SHP77 (cell line): ENCODE measurements around the gene FTCD.
"Not testable (repeated sequence)": the region's sequence is repeated elsewhere in the genome, so short reads cannot be mapped to it uniquely, and the experiment has no call there.

ENCODE experiments used
- DNase-seq, 2 experiments: peaks; one replicate each; lab custom pipeline; 2025; lab: John Stamatoyannopoulos, UW

The FTCD gene, protein sequence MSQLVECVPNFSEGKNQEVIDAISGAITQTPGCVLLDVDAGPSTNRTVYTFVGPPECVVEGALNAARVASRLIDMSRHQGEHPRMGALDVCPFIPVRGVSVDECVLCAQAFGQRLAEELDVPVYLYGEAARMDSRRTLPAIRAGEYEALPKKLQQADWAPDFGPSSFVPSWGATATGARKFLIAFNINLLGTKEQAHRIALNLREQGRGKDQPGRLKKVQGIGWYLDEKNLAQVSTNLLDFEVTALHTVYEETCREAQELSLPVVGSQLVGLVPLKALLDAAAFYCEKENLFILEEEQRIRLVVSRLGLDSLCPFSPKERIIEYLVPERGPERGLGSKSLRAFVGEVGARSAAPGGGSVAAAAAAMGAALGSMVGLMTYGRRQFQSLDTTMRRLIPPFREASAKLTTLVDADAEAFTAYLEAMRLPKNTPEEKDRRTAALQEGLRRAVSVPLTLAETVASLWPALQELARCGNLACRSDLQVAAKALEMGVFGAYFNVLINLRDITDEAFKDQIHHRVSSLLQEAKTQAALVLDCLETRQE

DNA sequence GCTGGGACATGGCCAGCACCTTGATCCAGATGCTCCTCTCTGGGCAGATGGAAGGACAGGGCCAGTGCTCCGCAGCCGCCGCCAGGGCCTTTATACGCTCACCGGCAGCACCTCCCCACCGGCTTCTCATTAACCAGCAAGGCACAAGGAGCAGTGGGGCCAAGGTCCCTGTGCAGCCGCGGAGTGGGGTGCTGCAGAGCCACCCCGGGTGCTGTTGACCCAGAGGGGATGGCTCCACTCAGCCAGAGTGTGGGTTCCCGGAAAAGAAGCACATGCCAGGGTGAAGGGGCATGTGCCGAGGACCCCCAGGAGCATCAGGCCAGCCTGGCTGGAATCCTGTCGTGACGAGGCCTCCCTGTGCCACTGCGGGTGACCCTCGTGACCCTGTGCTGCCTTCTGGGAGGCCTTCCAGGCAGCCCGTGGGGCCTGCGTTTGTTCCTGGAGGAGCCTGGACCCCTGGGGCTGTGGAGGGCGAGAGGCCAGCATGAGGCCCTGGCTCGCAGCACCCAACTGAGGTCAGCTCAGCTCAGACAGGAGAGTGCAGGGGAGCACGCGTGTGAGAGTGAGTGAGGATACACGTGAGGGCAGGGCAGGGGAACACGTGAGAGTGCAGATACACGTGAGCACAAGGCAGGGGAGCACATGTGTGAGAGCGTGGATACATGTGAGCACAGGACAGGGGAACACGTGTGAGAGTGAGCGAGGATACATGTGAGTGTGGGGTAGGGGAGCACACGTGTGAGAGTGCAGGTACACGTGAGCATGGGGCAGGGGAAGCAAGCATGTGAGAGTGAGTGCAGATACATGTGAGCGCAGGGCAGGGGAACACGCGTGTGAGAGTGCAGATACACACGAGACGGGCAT, at the start of gene FTCD:
TSS of gene FTCD (minus strand) at position 66 of the 864 bp plus-strand sequence. CDS start at position 10, 56 bp downstream.
- DNase-seq: no peak

DNA sequence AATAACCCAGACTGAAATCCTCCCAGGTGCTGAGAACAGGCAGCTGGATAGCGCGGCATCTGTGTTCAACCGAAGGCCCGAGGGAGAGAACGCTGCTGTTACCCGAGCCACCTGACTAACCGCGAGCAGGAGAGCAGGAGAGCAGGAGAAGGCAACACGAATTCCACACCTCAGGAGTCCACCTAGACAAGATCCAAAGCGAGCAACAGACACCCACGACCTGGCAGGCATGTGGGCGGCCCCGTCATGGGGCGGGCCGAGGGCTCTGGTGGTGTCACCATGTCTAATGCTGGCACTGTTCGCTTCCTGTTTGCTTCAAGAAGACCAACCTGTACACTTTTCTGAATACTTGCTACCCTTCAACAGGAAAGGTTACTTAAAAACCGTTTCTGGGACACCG, 49.8 kb upstream of the FTCD start:
- DNase-seq: no peak

DNA sequence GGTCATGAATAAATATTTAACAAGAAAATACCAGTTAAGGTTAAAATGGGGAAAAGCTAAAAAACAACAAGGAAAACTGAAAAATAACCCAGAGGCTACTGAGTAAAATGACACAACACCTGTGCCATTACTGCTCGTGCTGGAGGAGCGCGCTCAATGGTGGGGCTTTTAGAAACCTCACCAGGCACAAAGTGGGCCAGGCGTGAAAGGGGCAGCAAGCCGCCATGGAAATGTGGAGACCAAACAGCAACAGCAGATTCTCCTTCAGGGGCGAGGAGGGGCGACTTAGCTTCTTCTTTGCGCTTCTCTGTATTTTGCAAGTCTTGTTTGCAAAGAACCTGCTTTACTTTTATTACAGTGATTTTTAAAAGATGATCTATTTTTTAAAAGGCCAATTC, 47.8 kb upstream of the FTCD start:
- DNase-seq: no peak

DNA sequence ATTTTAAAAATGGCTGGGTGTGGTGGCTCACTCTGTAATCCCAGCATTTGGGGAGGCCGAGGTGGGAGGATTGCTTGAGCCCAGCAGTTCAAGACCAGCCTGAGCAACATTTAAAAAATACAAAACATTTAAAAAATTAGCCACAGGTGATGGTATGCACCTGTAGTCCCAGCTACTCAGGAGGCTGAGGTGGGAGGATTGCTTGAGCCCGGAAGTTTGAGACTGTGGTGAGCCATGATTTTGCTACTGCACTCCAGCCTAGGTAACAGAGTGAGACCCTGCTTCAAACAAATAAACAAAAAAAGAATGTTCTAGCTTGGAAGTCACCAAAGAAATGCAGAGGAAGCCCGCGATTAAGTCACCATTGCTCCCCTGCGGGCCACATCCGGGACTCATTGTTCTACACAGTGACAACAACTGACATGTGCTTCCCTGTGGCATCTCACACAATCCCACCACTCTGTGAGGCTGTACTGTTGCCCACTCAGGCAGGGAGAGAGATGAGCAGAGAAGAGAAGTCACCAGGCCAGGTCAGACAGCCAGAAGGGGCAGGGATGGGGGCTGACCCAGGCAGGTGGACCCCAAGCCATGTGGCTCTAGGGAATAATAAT, 47.3 kb upstream of the FTCD start:
- no peak for DNase-seq

DNA sequence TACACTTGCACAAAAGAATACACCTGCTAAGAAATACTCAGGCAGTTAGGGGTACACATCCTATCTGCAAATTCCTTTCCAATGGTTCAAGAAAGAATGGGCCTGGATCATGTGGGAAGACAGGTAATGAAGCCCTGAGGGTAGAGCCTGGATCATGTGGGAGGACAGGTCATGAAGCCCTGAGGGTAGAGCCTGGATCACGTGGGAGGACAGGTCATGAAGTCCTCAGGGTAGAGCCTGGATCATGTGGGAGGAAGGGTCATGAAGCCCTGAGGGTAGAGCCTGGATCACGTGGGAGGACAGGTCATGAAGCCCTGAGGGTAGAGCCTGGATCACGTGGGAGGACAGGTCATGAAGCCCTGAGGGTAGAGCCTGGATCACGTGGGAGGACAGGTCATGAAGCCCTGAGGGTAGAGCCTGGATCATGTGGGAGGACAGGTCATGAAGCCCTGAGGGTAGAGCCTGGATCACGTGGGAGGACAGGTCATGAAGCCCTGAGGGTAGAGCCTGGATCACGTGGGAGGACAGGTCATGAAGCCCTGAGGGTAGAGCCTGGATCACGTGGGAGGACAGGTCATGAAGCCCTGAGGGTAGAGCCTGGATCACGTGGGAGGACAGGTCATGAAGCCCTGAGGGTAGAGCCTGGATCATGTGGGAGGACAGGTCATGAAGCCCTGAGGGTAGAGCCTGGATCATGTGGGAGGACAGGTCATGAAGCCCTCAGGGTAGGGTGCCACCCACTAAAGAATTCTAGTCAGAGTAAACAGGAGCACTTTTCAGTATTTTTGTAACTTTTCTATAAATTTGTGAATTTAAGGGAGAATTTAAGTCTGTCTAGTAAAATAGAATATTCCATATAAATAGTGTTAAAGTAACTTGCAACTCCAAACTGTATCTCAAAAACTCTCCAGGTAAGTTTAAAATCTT, 45.8 kb upstream of the FTCD start:
- not testable (repeated sequence) for DNase-seq

DNA sequence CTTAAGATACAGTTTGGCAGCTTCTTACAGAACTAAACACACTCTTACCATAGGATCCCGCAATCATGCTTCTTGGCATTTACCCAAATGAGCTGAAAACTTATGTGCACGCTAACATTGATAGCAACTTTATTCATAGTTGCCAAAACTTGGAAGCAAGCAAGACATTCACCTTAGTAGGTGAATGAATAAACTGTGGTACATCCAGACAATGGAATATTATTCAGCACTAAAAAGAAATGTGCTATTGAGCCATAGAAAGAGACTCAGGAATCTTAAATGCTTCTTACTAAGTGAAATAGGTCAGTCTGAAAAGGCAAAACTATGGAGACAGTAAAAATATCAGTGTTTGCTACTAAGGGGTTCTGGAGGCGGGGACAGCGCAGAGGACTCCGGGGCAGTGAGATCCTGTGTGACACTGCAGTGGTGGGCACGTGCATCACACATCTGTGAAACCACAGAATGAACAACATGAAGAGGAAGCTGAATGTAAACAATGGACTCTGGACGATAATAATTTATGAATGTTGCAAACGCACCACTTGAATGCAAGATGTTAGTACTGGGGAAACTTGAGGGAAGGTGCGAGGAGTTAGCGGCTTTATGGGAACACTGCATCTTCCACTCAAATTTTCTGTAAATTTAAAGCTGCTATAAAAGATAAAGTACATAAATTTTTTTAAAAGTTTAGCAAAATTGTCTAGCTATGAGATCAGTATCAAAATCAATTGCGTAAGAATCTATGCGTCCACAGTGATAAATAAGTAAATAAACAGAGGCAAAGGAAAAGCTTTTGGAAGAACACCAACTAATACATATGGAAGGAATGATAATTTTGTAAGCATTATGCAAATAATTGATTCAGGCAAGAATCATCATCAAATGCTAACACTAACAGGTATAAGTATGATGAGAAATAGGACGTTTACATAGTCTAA, 44.3 kb upstream of the FTCD start:
- DNase-seq: no peak

DNA sequence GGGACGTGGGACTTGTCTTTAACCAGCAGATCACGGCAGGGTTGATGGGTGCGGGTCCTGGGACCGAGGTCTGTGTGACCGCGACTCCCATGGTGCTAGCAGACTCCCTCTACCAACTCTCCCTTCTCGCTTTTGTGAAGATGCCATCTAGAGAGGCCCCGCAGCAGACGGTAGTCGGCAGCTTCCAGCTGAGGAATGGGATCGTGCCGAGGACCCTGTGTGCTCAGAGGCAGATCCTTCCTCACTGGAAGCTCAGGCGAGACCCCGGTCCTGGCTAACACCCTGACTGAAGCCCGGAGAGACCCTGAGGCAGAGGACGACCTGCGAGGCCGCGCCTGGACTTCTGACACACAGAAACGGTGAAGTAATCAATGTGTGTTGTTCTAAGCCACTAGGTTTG, 41.4 kb upstream of the FTCD start:
- no peak for DNase-seq

DNA sequence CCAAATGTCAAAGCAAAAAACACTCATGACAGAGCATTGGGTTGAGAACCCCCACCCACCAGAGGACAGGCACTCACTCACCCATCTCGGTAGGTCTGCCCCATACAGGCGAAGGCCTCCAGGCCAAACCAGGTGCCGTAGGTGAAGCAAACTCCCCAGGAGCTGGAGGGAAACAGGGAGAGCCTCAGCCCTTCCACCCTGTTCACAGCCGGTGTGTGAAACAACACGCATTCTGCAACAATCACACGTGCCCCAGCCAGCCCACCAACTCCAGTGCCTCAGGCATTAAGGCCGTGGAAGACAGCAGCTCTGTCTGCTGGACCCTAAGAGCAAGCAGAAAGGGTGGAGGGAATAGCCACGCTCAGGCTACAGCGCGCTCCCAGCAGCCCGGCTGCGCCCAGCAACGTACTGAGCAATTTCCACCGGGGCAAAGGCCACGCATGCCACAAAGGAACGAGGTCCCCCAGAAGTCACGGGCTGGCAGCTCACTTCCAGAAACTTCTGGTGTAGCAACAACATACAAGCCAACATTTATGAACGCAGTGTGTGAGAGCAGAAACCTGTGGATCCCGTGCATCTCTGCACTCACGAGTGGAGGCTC, 40.3 kb upstream of the FTCD start:
- DNase-seq: no peak

DNA sequence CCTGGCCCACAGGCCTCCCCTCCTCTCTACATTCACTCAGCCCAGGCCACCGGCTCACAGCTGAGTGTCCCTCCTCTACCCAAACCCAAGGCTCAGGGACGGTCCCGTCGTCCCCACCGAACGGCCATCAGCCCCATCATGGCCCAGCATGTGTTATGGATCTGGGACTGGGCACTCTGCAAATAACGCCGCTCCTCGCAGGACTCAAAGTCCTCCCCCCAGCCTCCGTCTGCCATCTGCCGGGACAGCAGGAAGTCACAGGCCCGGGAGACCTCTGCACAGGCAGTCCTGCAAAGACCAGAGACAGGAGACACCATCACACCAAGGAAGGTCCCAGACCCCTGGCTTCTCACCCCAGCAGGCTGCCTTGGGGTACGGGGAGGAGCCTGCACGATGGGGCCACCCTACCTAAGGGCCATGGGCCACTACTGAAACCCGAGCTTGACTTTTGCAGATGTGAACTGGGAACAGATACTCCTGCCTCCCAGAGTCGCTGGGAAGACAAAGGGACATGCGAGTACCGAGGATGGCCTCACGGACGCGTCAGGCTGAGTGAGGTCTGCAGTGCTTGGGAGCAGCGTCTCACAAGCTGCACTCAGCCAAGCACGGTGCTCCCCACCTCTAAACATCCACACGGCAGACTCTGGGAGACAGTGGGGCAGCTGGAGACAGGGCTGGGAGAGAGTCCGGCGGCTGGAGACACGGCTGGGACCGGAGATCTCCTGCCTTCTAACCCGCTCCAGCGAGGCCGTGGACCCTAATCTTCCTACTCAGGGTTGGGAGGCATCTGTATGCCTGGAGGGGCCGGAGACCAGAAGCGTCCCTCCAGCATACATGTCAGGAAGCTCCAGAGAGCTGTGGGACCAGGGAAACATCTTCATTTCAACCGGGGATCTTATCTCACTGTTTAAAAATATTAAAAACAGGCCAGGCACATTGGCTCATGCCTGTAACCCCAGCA, 39.3 kb upstream of the FTCD start:
- DNase-seq: no peak

DNA sequence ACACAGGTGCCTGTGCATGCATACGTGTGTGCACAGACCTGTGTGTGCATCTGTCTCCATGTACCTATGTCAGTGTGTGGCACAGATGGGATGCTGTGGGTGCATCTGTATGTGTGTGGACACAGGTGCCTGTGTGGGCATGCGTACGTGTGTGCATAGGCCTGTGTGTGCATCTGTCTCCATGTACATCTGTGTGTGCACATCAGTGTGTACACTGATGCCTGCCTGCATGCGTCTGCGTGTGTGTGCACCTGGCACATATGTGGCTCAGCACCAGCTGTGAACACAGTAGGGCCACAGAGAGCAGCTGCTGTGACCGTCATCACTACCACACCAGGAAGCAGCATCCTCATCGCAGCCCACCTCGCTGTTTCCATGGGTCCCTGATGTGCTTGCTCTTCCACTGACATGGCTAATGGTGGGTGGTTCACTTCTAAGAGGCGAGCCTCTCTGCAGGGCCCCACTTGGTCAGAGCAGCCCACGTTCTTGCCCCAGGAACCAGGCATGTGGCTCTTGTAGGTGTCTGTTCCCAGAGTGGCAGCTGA, 38.5 kb upstream of the FTCD start:
- DNase-seq: no peak

DNA sequence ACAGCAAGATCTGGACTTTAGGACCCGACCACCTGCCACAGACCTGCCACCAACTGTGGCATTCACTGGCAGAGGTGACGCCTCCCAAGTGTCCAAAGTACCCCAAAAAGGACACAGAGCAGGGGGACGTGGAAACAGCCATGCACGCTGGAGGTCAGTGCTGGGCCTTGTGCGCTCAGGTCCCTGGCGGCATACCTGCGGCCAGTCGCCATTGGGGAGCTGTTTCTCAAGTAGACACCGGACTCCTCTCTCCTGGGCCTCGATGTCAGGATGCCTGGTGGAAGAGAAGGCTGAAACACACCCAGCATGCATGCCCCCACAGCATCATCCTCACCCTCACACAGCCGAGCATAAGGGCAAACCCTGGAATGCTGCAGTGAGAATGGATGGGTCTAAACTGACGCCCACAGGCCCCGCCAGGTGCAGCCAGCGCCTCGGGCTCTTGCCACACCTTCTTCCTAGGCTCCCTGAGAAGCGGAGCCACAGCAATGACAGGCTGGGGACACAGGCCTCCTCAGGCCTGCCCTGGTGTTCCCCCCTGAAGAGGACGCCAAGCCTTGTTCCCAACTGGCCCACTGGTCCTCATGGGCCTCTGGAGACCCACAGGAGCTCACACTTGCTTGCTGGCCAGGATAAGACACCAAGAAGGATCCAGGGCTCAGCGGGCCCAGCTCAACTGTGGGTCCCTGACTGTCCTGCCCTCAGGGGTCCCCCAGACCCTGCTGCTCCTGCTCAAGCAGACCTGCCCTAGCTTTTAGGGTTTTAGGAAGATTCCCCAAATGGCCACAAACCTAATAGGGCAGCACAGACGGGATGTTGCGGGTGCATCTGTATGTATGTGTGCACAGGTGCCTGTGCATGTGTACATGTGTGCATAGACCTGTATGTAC, 36.6 kb upstream of the FTCD start:
- DNase-seq: no peak

DNA sequence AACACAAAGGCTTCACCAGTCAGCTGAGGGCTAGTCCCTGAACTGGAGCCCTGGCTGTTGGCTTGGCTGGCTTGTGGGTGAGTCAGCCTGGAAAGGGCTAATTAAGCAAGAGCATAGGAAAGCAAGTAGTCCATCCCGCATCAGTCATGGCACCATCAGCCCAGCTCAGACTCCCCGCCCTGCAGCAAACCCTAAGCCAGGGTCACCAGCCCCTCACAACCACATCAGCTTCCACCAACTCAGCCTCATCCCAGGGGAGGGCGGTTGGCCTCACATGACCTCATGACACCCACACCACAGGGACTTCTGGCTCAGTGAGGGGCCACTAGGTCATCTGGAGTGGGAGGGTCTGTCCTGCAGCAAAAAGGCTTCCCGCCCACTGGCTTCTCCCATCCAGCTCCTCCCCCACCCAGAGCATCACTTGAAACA, 35.9 kb upstream of the FTCD start:
- no peak for DNase-seq

DNA sequence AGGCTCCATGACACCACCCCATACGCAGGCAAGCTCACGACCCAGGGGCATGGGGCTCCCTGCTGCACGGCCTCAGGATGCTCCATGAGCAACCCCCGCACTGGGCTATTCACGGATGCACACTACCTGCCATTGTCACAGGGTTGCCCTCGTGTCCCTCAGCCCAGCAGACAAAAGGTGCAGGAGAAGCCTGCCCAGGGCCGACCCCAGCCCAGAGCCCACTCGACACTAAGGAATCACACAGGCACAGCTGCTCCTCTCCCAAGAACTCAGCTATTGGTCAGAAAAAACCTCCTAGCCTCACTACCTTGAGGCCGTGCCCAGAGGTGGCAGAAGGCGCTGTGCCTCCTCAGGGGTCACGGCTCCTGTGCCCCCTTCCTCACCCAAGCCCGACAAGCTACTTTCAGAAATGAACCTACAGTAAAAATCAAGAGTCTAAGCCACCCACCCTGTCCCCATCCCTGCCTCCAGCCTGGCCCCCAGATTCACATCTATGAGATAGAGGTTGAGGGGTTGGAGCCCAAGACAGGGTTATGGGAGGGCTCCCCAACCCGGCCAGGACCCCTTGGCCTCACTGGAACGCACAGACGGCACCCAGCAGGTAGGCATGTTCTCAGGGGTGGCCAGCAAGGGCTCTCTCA, 35.2 kb upstream of the FTCD start:
- DNase-seq: no peak

DNA sequence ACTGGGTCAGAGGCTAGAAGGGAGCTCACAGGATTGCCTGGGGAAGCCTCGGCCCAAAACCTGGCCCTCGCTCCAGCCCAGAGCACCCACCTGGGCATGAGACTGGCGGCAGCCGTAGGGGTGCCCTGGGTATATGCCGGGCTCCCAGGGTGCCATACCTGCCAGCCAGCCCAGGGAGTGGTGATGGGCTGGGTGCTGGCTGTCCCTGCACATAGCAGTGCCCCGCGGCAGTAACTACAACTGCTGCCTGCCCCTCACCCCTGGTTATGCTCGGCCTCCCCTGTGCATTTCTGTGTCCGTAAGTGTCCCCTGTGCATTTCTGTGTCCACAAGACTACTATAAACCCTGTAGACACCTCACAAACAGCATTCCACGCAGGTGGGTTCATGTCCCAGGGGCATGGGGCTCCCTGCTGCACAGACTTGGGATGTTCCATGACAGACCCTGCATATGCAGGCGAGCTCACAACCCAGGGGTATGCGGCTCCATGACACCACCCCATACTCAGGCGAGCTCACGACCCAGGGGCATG, 34.6 kb upstream of the FTCD start:
- DNase-seq: no peak

DNA sequence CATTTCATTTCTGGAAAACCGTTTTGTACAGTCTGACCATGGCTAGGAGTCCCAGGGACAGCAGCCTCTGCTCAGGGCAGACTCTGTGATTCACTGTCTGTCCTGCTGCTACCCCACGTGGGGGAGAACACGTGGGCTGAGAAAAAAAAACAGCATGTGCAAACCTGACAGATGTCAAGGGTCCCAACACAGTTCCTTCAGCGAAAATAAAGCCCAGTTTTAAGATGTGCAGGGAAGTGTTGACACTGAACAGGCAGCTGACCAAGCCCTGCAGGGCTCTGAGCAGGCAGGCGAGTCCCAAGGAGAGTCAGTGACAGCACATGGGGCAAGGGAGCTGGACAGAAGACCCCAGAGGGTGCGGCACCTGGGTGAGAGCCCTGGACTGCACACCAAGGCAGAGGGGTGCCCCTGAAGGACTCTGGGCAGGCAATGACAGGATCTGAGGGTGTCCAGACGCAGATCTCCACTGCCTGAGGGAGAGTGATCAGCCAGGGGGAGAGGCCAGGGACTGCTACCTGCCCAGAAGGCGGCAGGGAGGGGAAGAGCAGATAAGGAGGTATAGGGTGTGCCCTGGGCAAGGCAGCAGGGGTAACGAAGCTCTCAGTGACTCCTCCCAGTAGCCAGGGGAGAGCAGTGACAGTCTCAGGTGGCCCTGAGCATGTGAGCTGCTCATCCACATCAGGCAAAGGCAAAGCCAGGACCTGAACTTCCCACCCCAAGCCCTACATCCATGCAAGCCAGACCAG, 34.0 kb upstream of the FTCD start:
- no peak for DNase-seq
